Measurements from ENCODE around the gene NECAB2.

DNA sequence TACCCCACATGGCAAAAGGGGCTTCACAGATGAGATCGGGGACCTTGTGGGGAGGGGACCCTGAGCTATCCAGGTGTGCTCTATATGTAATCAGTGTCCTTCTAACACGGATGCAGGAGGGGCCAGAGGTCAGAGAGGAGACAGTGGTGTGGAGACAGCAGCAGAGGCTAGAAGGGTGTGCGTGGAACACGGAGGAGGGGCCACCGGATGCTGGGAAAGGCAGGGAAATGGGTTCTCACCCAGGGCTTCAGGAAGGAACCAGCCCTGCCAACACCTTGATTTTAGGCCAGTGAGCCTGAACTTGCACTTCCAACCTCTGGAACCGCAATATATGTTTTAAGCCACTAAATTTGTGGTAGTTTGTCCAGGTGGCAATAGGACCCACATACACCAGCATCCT, 79.2 kb downstream of the NECAB2 start:
- TF ChIP-seq, protein P1, sequence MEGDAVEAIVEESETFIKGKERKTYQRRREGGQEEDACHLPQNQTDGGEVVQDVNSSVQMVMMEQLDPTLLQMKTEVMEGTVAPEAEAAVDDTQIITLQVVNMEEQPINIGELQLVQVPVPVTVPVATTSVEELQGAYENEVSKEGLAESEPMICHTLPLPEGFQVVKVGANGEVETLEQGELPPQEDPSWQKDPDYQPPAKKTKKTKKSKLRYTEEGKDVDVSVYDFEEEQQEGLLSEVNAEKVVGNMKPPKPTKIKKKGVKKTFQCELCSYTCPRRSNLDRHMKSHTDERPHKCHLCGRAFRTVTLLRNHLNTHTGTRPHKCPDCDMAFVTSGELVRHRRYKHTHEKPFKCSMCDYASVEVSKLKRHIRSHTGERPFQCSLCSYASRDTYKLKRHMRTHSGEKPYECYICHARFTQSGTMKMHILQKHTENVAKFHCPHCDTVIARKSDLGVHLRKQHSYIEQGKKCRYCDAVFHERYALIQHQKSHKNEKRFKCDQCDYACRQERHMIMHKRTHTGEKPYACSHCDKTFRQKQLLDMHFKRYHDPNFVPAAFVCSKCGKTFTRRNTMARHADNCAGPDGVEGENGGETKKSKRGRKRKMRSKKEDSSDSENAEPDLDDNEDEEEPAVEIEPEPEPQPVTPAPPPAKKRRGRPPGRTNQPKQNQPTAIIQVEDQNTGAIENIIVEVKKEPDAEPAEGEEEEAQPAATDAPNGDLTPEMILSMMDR (IDR thresholded peaks at IDR 0.05), result no peak
- TF ChIP-seq EP300 (IDR thresholded peaks at IDR 0.05) (no peak), POLR2A (IDR thresholded peaks at IDR 0.05) (no peak), POLR2AphosphoS5 (IDR thresholded peaks at IDR 0.05) (no peak)
